ENCODE measurements around the gene LCN2. TPM values are rescaled to one million over a fixed set of nuclear protein-coding genes. Genes with fewer than 3 reads are reported as not detected.

LCN2 gene
- polyA plus RNA-seq, 5 donors = 1.2 to 1.9 (median 1.5) TPM

GRCh38 chr9:128149951-128150593, 819 bp downstream of the LCN2 start:
- DNase-seq = no peak

DNA sequence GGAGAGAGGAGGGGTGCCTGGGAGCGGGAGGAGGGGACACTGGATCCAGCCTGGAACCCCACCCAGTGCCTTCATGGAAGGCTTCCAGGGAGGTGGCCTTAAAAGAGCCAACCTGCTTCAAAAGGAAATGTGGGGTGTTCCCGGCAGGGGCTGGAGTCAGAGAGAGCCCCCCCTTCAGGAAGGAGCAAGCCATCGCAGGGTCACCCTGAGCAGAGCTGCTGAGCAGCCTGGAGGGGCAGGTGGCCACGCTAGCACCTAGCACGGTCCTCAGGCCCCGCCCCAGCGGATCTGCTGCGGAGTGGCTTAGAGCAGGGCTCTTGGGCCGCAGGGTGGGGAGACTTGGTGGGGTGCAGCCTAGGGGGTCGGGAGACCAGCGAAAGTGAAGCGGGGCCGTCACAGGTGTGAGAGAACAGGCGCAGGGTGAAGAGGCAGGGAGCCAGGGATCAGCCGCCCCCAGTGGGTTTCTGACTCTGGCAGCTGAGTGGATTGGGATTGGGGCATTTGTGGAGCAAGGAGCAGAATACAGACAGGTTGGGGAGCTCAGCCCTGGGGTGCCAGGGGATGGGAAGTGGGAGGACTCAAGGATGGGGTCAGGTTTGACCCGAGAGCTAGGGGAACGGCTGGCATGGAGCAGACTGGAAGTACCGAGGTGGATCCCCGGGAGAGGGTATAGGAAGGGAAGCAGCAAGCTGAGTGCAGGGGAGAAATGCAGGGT, 1.5 kb downstream of the LCN2 start:
- DNase-seq = no peak

GRCh38 chr9:128151309-128152132, 2.3 kb downstream of the LCN2 start:
- DNase-seq = no peak

GRCh38 chr9:128152133-128153059, 3.1 kb downstream of the LCN2 start:
- no peak for DNase-seq

- no peak for DNase-seq
Observed at GRCh38 chr9:128153060-128153946, 4.0 kb downstream of the LCN2 start.

- DNase-seq = no peak
Observed at GRCh38 chr9:128153947-128154695, 4.9 kb downstream of the LCN2 start.

- no peak for DNase-seq
Observed at GRCh38 chr9:128155736-128156500, 6.7 kb downstream of the LCN2 start.

DNA sequence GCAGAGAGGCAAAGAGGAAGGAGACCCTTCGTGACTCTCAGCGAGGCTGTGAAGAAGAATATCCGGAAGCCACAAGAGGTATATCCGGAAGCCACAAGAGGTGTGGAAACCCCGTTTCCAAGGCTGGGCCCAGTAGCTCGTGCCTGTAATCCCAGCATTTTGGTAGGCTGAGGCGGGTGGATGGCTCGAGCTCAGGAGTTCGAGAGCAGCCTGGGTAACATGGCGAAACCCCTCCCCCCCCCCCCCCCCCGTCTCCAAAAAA, 10.2 kb downstream of the LCN2 start:
- DNase-seq = no peak

DNA sequence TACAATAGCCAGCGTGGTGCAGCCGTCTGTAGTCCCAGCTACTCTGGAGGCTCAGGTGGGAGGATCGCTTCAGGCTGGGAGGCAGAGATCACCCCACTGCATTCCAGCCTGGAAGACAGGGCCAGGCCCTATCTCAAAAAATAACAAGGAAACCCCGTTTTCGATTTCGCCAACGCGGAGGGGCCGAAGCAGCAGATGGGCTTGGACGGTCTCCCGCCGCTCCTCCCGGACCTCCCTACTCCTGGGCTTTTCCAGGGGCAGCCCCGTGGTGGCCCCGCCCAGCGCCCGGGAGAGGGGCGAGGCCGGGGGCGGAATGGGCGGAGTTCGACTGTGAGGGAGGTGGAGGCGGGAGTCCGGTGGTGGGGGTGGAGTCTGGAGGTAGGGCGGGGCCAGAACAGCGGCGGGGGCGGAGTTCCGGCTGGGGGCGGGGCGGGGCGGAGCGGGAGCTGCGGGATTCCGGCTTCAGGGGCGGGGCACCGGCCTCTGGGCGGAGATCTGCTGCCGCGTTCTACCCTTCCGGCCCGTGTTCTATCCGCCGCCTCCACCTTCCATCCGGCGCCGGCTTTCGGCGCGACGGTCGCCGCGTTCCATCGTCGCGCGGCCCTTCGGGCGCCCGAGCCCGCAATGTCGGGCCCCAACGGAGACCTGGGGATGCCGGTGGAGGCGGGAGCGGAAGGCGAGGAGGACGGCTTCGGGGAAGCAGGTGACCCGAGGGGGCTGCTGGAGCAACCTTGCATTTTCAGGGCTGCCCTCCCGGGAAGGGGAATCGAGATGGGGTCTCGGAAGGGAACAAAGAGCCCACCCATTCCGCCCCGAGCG, 10.7 kb downstream of the LCN2 start, which contains the start of gene BBLN:
BBLN (plus strand) TSS at position 482 of the 819 bp plus-strand sequence; CDS start at position 625, 143 bp downstream.
- peak; percentile 93 for DNase-seq

- no peak for DNase-seq
Observed at GRCh38 chr9:128160603-128160987, 11.3 kb downstream of the LCN2 start.

GRCh38 chr9:128161215-128161902, 12.1 kb downstream of the LCN2 start:
- no peak for DNase-seq

- DNase-seq = no peak
Observed at GRCh38 chr9:128162215-128163026, 13.2 kb downstream of the LCN2 start.

DNA sequence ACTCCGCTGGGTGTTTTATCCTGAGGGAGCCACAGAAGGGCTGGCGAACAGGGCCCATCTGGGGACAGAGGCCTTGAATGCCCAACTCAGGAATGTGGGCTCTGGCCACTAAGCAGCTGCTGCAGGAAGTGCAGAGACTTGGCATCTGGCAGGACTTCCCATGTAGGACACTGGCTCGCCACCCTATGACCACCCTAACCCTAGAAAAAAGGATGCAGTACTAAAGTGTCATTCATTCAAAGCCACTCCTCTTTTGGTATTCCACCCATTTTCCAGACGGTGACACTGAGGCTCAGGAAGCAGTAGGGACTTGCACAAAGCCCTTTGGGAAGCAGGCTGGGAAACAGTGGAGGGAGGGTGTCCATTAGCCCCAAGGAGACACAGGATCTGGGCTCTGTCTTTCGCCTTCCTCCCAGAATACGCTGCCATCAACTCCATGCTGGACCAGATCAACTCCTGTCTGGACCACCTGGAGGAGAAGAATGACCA, 13.8 kb downstream of the LCN2 start:
- DNase-seq = no peak

DNA sequence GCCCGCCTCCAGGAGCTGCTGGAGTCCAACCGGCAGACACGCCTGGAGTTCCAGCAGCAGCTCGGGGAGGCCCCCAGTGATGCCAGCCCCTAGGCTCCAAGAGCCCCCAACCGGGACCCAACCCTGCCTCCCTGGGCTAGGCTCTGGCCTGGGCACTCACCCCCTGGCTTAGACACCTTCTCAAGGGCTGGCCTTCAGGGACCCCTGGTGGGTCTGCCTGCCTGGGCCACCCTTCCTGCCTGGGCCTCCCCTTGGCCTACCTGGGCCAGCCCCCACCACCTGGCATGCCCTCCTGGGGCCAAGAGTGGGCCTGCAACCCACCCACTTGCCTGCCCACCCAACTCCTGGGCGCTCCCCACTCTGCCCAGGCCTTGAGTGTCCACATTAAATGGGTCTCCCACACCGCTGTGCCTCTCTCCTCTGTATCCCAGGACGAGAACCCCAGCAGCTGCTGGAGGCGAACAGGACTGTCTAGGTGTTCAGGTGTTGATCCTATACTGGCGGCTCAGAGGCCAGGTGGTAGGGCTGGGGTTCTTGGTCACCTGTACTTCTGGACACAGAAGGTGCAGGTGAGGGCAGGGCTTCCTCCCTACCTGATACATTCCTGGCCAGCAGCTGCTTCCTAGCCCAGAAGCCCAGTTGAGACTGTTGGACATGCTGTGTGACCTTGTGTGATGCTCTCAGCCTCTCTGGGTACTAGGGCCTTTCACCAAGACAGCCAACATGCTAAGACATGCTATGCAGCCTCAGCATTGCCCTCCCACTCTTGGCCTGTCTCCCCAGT, 14.5 kb downstream of the LCN2 start:
- no peak for DNase-seq

DNA sequence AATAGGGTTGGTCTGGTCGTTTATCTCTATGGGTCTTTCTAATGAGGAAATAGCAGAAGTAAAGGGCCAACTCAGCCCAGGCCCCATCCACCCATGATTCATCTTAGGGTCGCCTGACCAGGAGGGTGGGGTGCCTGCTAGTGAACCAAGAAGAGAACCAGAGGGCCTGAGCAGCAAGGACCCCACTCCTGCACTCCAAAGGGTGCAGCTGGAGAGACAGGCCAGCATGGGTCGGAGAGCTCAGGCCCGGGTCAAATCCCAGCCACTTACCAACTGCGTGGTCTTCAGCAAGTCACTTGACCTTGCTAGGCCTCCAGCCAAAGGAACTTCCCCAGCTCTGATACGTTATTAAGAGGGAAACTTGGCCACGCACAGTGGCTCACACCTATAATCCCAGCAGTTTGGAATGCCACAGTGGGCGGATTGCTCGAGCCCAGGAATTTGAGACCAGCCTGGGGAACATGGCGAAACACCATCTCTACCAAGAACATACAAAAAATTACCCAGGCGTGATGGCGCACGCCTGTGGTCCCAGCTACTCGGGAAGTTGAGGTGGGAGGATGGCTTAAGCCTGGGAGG, 15.1 kb downstream of the LCN2 start:
- no peak for DNase-seq

Measured in right lung (tissue), 5 donors.